NB4 (cell line): ENCODE data around the gene SNX8.
A peak's percentile ranks its signal among the peaks of the same experiment; 100 is the strongest.

Source experiments
- DNase-seq: peaks from one replicate; pipeline ENCODE4 v3.0.0; 2010; ENCODE audit warnings: low read depth
- H3K4me3 ChIP-seq: one replicate; pipeline ENCODE4 v1.5.1; 2011; ENCODE audit warnings: mild to moderate bottlenecking, low read depth, low read length, moderate library complexity
- CTCF ChIP-seq: IDR thresholded peaks from one replicate; pipeline ENCODE4 v1.5.1; 2012; ENCODE audit warnings: low read depth, low read length
- MAX ChIP-seq: IDR thresholded peaks from 2 replicates; pipeline ENCODE4 v1.6.1; 2011; ENCODE audit warnings: low read depth, low read length
- MYC ChIP-seq: IDR thresholded peaks from 2 replicates; pipeline ENCODE4 v1.6.1; 2011; ENCODE audit warnings: low read depth, low read length
- POLR2A ChIP-seq: IDR thresholded peaks from 2 replicates; pipeline ENCODE4 v1.6.1; 2011; ENCODE audit warnings: mild to moderate bottlenecking; ENCODE audit not compliant: insufficient read length; ENCODE audit errors: extremely low read depth

The SNX8 gene

GRCh38 chr7:2254429-2255144 is 59.7 kb downstream of the SNX8 start:
- no peak overlapping the region for H3K4me3 ChIP-seq
- TF ChIP-seq MAX: no peak
- no peak for TF ChIP-seq POLR2A
- TF ChIP-seq MYC: no peak
- TF ChIP-seq CTCF: no peak
- no peak for DNase-seq

GRCh38 chr7:2253525-2254244 is 60.6 kb downstream of the SNX8 start:
- no peak for TF ChIP-seq MYC
- TF ChIP-seq POLR2A: no peak
- TF ChIP-seq MAX: no peak
- no peak for TF ChIP-seq CTCF
- no peak for DNase-seq
- no peak overlapping the region for H3K4me3 ChIP-seq

GRCh38 chr7:2253021-2253420 is 61.2 kb downstream of the SNX8 start:
- TF ChIP-seq CTCF (no peak), MAX (no peak), POLR2A (no peak), MYC (no peak)
- no peak for DNase-seq
- H3K4me3 ChIP-seq: no peak overlapping the region

- no peak for TF ChIP-seq MYC
- TF ChIP-seq CTCF: no peak
- TF ChIP-seq POLR2A: no peak
- TF ChIP-seq MAX: no peak
- DNase-seq: peak; percentile 42
Measured at GRCh38 chr7:2251841-2252771, 62.1 kb downstream of the SNX8 start.

GRCh38 chr7:2251381-2251780 is 62.9 kb downstream of the SNX8 start:
- no peak overlapping the region for H3K4me3 ChIP-seq
- TF ChIP-seq POLR2A (no peak), MAX (no peak), MYC (no peak), CTCF (no peak)
- DNase-seq: no peak

More at GRCh38 chr7:2251841-2252771, 62.1 kb downstream of the SNX8 start:
- no peak overlapping the region for H3K4me3 ChIP-seq
